Measurements from ENCODE around the gene FIGLA. TPM values are rescaled to one million over a fixed set of nuclear protein-coding genes. Genes with fewer than 3 reads are reported as not detected.
A peak's percentile ranks its signal among the peaks of the same experiment; 100 is the strongest.
"Not testable (repeated sequence)": the region's sequence is repeated elsewhere in the genome, so short reads cannot be mapped to it uniquely, and the experiment has no call there.

Gene FIGLA
- total RNA-seq, 1 donor from 2014 or later, result not detected

GRCh38 chr2:70744397-70744796 lies 46.0 kb downstream of the FIGLA start:
- no peak for DNase-seq
- no peak for TF ChIP-seq CTCF (IDR thresholded peaks at IDR 0.05; ENCODE audit: partially characterized antibody, unreplicated experiment)
- peaks cover 4% of the 10 kb centered on the region for H3K27me3 Mint-ChIP-seq (ENCODE audit: unreplicated experiment)
- H3K4me1 Mint-ChIP-seq (ENCODE audit: low read depth, unreplicated experiment), result peaks cover 72% of the 10 kb centered on the region
- peaks cover 4% of the 10 kb centered on the region for H3K9me3 Mint-ChIP-seq (ENCODE audit: unreplicated experiment)
- peak overlapping the region; percentile 44 for H3K27ac Mint-ChIP-seq (ENCODE audit: unreplicated experiment)
- peak overlapping the region; percentile 65 for H3K4me3 Mint-ChIP-seq (ENCODE audit: unreplicated experiment)
- H3K36me3 Mint-ChIP-seq (ENCODE audit: unreplicated experiment), result peaks cover 10% of the 10 kb centered on the region

GRCh38 chr2:70743677-70744076 lies 46.8 kb downstream of the FIGLA start:
- TF ChIP-seq CTCF (IDR thresholded peaks at IDR 0.05; ENCODE audit: partially characterized antibody, unreplicated experiment), result no peak
- Mint-ChIP-seq H3K4me1 (ENCODE audit: low read depth, unreplicated experiment) (peaks cover 71% of the 10 kb centered on the region), H3K9me3 (ENCODE audit: unreplicated experiment) (peaks cover 4% of the 10 kb centered on the region), H3K27me3 (ENCODE audit: unreplicated experiment) (peaks cover 4% of the 10 kb centered on the region), H3K36me3 (ENCODE audit: unreplicated experiment) (peaks cover 10% of the 10 kb centered on the region), H3K4me3 (ENCODE audit: unreplicated experiment) (no peak overlapping the region), H3K27ac (ENCODE audit: unreplicated experiment) (peak overlapping the region; percentile 70)
- no peak for DNase-seq

GRCh38 chr2:70743068-70743467 lies 47.4 kb downstream of the FIGLA start:
- Mint-ChIP-seq H3K4me3 (ENCODE audit: unreplicated experiment) (no peak overlapping the region), H3K36me3 (ENCODE audit: unreplicated experiment) (peaks cover 10% of the 10 kb centered on the region), H3K9me3 (ENCODE audit: unreplicated experiment) (peaks cover 4% of the 10 kb centered on the region), H3K27ac (ENCODE audit: unreplicated experiment) (no peak overlapping the region), H3K4me1 (ENCODE audit: low read depth, unreplicated experiment) (peaks cover 72% of the 10 kb centered on the region), H3K27me3 (ENCODE audit: unreplicated experiment) (peaks cover 4% of the 10 kb centered on the region)
- no peak for TF ChIP-seq CTCF (IDR thresholded peaks at IDR 0.05; ENCODE audit: partially characterized antibody, unreplicated experiment)
- no peak for DNase-seq

- not testable (repeated sequence) for H3K9me3 Mint-ChIP-seq (ENCODE audit: unreplicated experiment); DNase-seq; H3K4me3 Mint-ChIP-seq (ENCODE audit: unreplicated experiment); H3K36me3 Mint-ChIP-seq (ENCODE audit: unreplicated experiment); H3K27ac Mint-ChIP-seq (ENCODE audit: unreplicated experiment); H3K27me3 Mint-ChIP-seq (ENCODE audit: unreplicated experiment)
- H3K4me1 Mint-ChIP-seq (ENCODE audit: low read depth, unreplicated experiment), result peaks cover 62% of the 10 kb centered on the region
Observed at GRCh38 chr2:70739492-70739891, 51.0 kb downstream of the FIGLA start.

- no peak for TF ChIP-seq CTCF (IDR thresholded peaks at IDR 0.05; ENCODE audit: partially characterized antibody, unreplicated experiment)
- DNase-seq, result no peak
- Mint-ChIP-seq H3K27ac (ENCODE audit: unreplicated experiment) (no peak overlapping the region), H3K36me3 (ENCODE audit: unreplicated experiment) (no peaks in the 10 kb centered on the region), H3K4me1 (ENCODE audit: low read depth, unreplicated experiment) (peaks cover 66% of the 10 kb centered on the region), H3K9me3 (ENCODE audit: unreplicated experiment) (peaks cover 13% of the 10 kb centered on the region), H3K27me3 (ENCODE audit: unreplicated experiment) (peaks cover 7% of the 10 kb centered on the region), H3K4me3 (ENCODE audit: unreplicated experiment) (no peak overlapping the region)
Observed at GRCh38 chr2:70738159-70738558, 52.3 kb downstream of the FIGLA start.

GRCh38 chr2:70735071-70735470 lies 55.4 kb downstream of the FIGLA start:
- H3K9me3 Mint-ChIP-seq (ENCODE audit: unreplicated experiment), result peaks cover 27% of the 10 kb centered on the region
- peaks cover 75% of the 10 kb centered on the region for H3K4me1 Mint-ChIP-seq (ENCODE audit: low read depth, unreplicated experiment)
- TF ChIP-seq CTCF (IDR thresholded peaks at IDR 0.05; ENCODE audit: partially characterized antibody, unreplicated experiment), result no peak
- peaks cover 20% of the 10 kb centered on the region for H3K27me3 Mint-ChIP-seq (ENCODE audit: unreplicated experiment)
- H3K36me3 Mint-ChIP-seq (ENCODE audit: unreplicated experiment), result no peaks in the 10 kb centered on the region
- peak overlapping the region; percentile 84 for H3K4me3 Mint-ChIP-seq (ENCODE audit: unreplicated experiment)
- H3K27ac Mint-ChIP-seq (ENCODE audit: unreplicated experiment), result peak overlapping the region; percentile 99
- DNase-seq, result no peak
